Ectodermal cell (in vitro differentiated cells): ENCODE results near the gene STX16.

ENCODE experiments used
- H3K27ac ChIP-seq: 2 replicates; pipeline ENCODE4 v1.7.0; 2013; ENCODE audit warnings: mild to moderate bottlenecking, low read depth, low read length; ENCODE audit not compliant: insufficient read depth, poor library complexity, severe bottlenecking
- H3K27me3 ChIP-seq: 2 replicates; pipeline ENCODE4 v1.7.0; 2013; ENCODE audit warnings: mild to moderate bottlenecking, low read length; ENCODE audit not compliant: insufficient read depth, control insufficient read depth, poor library complexity, severe bottlenecking
- H3K36me3 ChIP-seq: one replicate; pipeline ENCODE4 v1.7.0; 2013; ENCODE audit warnings: low read length; ENCODE audit not compliant: control insufficient read depth, insufficient read depth
- H3K4me1 ChIP-seq: one replicate; pipeline ENCODE4 v1.7.0; 2013; ENCODE audit warnings: low read length; ENCODE audit not compliant: control insufficient read depth, insufficient read depth
- H3K4me3 ChIP-seq: 2 replicates; pipeline ENCODE4 v1.7.0; 2013; ENCODE audit warnings: low read depth, low read length, control low read depth; ENCODE audit not compliant: insufficient read depth
- H3K9me3 ChIP-seq: 2 replicates; pipeline ENCODE4 v1.7.0; 2013; ENCODE audit warnings: mild to moderate bottlenecking, low read length, moderate library complexity; ENCODE audit not compliant: control insufficient read depth
- WGBS, 2 experiments: methylation state at CpG; one replicate each; pipeline ENCODE4 v1.1.7; 2013; ENCODE audit warnings: missing lambda C conversion rate in 2 of 2; 5-methylcytosine and 5-hydroxymethylcytosine counted together

Gene STX16

DNA sequence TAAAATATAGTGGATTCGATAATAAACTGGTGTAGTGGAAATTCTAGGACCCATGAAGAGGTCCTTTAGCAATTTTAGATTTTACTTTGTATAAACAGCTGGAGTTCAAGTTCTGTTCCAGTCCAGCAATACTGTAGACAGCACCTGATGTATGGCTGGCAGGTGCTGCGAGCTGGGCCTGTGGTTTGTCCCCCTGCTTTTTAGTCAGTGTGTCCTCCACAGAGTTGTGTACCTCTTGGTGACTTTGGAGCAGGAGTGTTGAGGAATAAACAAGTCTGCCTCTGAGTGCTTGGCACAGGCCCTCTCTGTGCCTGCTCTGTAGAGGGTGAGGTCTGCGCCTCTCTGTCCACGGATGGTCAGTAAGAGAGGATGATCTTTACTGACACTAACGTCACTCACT is 13.8 kb downstream of the STX16 start:
- Histone ChIP-seq H3K4me1 (peaks cover 5% of the 10 kb centered on the region), H3K4me3 (no peak overlapping the region), H3K27me3 (no peaks in the 10 kb centered on the region), H3K9me3 (no peaks in the 10 kb centered on the region), H3K36me3 (no peaks in the 10 kb centered on the region), H3K27ac (no peak overlapping the region)
- 90 to 94% methylated on average over 5 of the region's 5 CpGs for WGBS, 2 experiments

DNA sequence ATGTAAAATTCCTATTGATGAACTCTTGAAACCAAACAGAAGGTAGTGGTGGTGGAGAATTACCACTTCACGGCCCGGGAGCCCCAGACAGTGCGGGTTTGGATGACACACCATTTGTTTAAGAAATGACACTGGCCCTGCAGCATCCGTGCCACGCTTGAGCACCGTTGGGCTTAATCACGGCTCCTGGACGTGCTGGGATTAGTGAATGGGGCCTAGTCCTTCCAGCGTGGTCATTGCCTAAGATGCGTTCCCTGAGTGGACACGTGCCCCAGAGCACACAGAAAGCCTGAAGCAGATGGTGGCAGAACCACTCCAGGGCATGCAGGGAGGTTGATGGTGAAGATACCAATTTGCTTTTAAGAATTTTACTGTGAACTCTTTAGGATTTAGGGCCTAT is 14.5 kb downstream of the STX16 start:
- peaks cover 3% of the 10 kb centered on the region for H3K36me3 ChIP-seq
- H3K27me3 ChIP-seq, result no peaks in the 10 kb centered on the region
- peaks cover 9% of the 10 kb centered on the region for H3K4me1 ChIP-seq
- 87% methylated on average over 11 of the region's 11 CpGs for WGBS, 2 experiments
- H3K27ac ChIP-seq, result no peak overlapping the region
- H3K9me3 ChIP-seq, result no peaks in the 10 kb centered on the region
- H3K4me3 ChIP-seq, result no peak overlapping the region

DNA sequence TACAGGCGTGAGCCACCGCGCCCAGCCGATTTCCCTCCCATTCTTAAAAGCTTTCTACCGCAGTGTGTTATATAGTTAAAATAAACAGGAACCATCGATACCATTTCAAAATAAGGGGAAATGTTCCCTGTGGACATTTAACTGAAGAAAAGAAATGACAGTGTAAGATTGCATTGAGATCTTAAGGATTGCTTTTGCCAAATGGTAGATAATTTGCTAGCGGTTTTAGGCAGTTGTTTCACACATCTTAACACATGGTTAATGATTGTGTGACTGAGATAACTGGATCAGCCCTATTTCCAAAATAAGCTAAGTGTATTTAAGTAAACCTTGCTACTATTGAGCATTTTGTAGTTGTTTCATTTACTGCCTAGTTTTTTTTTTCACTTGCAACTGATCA is 15.6 kb downstream of the STX16 start:
- 94 to 97% methylated on average over 7 of the region's 7 CpGs for WGBS, 2 experiments
- peaks cover 6% of the 10 kb centered on the region for H3K36me3 ChIP-seq
- no peak overlapping the region for H3K27ac ChIP-seq
- no peaks in the 10 kb centered on the region for H3K27me3 ChIP-seq
- H3K4me3 ChIP-seq, result no peak overlapping the region
- H3K4me1 ChIP-seq, result peaks cover 9% of the 10 kb centered on the region
- no peaks in the 10 kb centered on the region for H3K9me3 ChIP-seq

DNA sequence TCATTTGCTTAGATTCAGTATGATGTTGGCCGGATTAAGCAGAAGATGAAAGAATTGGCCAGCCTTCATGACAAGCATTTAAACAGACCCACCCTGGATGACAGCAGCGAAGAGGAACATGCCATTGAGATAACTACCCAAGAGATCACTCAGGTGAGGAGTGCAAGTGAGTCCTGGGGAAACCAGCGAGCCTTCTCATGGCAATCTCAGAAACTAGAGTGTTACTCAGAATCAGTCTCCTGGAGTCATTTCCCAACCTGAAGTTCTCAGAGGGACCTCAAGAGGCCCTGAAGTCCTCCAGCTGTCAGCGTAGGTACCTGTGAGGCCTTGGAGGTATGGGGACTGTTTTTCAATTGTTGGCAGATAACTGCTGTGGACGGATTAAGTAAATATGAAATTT is 16.9 kb downstream of the STX16 start:
- H3K36me3 ChIP-seq, result peaks cover 6% of the 10 kb centered on the region
- no peaks in the 10 kb centered on the region for H3K27me3 ChIP-seq
- 87 to 88% methylated on average over 5 of the region's 5 CpGs for WGBS, 2 experiments
- H3K4me3 ChIP-seq, result no peak overlapping the region
- no peaks in the 10 kb centered on the region for H3K9me3 ChIP-seq
- H3K27ac ChIP-seq, result no peak overlapping the region
- peaks cover 9% of the 10 kb centered on the region for H3K4me1 ChIP-seq

DNA sequence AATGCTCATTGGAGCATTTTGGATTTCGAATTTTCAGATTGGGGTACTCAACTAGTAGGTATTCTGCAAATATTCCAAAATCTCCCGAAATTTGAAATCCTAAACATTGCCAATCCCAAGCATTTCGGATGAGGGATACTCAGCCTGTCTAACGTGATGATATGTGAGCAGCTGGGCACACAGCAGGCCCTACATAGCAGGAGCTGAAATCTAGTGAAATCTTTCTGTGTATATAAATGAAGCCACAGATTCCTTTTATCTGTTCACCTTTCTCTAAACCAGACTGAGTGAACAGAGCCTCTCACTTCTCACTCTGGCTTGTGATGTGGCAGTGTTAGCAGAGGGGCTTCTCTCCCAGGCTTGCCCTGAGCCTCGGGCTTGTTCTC is 17.8 kb downstream of the STX16 start:
- Histone ChIP-seq H3K36me3 (peaks cover 6% of the 10 kb centered on the region), H3K9me3 (no peaks in the 10 kb centered on the region), H3K27me3 (no peaks in the 10 kb centered on the region), H3K4me3 (no peak overlapping the region), H3K27ac (no peak overlapping the region), H3K4me1 (peaks cover 9% of the 10 kb centered on the region)
- WGBS, 2 experiments, result 62 to 65% methylated on average over 5 of the region's 5 CpGs

DNA sequence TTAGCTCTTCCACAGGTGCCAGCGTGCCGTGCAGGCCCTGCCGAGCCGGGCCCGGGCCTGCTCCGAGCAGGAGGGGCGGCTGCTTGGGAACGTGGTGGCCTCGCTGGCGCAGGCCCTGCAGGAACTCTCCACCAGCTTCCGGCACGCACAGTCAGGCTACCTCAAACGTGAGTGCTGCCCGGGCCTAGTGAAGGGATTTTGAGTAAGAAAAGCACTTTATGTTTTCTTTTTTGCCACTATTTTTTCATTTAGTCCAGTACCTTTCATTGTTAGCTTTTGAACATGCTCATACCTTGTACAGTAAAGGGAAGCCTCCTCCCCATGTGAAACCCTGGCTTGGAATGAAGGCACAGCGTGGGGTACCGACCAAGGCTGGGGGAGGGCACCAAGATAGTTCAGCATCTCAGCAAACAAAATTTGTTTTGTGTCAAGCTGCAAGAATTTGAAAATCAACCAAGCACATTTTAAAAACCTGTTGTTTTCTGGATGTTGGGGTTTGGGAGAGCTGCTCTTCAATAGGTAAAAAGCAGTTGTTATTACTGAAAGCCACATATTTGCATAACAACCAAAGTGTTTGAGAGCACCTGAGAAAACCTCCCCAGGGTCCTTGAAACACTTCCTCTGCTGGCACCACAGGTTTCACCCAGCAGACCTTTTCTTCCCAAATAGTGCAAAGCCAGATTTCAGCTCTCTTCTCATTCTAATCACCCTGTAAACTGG is 18.4 kb downstream of the STX16 start:
- no peaks in the 10 kb centered on the region for H3K27me3 ChIP-seq
- no peak overlapping the region for H3K4me3 ChIP-seq
- peaks cover 8% of the 10 kb centered on the region for H3K36me3 ChIP-seq
- H3K9me3 ChIP-seq, result no peaks in the 10 kb centered on the region
- 7 to 11% methylated on average over 14 to 16 of the region's 16 CpGs for WGBS, 2 experiments
- peaks cover 9% of the 10 kb centered on the region for H3K4me1 ChIP-seq
- H3K27ac ChIP-seq, result no peak overlapping the region

DNA sequence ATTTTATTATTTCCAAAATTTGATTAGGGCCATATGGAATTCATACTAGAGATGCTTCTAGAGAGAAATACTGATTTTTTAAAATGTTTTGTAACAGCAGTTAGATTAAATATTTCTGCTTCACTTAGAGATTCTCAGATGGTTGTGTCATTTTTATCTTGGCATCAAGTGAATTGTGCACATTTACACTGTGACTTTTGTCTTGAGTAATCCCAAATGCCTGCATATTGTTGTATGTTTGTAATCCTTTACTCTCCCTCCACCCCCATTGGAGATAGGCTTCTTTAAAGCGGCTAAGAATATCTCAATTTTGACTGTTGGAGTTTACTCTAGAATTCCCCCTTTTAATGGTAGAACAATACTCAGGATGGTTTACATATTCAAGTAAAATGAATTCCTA is 19.0 kb downstream of the STX16 start:
- 33% methylated on average over 1 of the region's 1 CpG; no CpG with 5 or more reads in 1 of the 2 experiments for WGBS, 2 experiments

DNA sequence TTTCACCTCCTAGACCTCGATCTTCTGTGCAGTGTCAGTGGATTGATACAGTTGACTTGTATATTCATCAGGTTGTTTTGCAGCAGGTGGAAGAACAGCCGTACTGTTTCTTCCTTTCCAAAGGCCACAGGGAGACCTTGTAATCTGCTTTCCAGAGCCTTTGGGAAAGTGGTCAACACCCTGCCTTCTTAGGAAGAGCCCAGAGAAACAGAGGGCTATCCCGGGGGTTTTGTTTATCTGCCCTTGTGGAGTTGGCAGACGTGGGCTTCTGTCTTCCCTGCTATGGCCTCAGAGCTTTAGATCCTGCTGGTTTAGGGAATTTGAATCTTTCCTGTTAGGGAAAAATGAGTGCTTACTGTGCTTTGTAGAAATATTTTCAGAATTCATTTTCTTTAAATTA is 19.6 kb downstream of the STX16 start:
- Histone ChIP-seq H3K27me3 (no peaks in the 10 kb centered on the region), H3K9me3 (no peaks in the 10 kb centered on the region), H3K36me3 (peaks cover 16% of the 10 kb centered on the region), H3K4me1 (peaks cover 9% of the 10 kb centered on the region), H3K4me3 (no peak overlapping the region), H3K27ac (no peak overlapping the region)
- 32 to 47% methylated on average over 4 of the region's 4 CpGs for WGBS, 2 experiments

More for the DNA sequence above, 19.0 kb downstream of the STX16 start:
- H3K4me3 ChIP-seq, result no peak overlapping the region
- H3K36me3 ChIP-seq, result peaks cover 11% of the 10 kb centered on the region
- peaks cover 9% of the 10 kb centered on the region for H3K4me1 ChIP-seq
- H3K9me3 ChIP-seq, result no peaks in the 10 kb centered on the region
- H3K27ac ChIP-seq, result no peak overlapping the region
- H3K27me3 ChIP-seq, result no peaks in the 10 kb centered on the region

DNA sequence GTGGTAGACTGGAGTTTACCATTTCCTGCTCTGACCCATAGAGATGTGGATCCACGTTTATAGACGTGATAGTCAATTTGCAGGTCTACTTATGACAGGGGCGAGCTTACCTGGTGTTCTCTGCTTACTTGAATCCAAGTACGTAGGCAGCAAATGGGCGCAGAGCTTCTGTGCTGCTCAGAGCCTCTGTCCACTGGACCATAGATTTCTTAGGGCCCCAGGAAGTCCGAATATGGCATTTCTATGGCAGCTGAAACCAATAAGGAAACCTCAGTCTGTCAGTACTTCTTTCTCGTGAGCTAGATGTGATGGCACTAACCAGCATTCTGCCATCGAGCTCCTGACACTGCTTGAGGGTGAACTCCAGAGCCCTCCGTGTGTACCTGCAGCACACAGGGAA is 22.0 kb downstream of the STX16 start:
- Histone ChIP-seq H3K4me1 (peaks cover 9% of the 10 kb centered on the region), H3K36me3 (peaks cover 22% of the 10 kb centered on the region), H3K4me3 (no peak overlapping the region), H3K9me3 (no peaks in the 10 kb centered on the region), H3K27ac (no peak overlapping the region), H3K27me3 (no peaks in the 10 kb centered on the region)
- 95% methylated on average over 9 of the region's 9 CpGs for WGBS, 2 experiments

DNA sequence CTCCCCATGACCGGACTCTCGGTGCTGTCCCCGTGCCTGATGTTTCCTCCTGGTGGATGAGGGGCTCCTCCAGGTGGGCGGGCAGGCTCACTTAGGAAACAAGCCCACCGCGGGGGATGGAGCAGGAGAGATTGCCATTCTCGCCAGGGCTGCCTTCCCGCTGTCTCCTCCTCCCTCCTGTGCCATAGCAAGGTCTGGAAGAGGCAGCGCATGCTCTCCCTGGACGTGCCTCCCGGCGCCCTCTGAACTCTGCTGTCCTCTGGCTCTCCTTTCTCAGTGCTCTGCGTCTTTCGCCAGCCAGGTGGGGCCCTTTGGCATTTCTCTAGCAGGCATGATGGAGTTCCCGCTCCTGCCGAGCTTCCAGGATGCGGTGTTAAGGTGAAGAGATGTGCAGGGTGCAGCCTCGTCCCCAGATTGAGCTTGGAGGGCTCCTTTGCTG is 24.1 kb downstream of the STX16 start:
- peaks cover 22% of the 10 kb centered on the region for H3K36me3 ChIP-seq
- WGBS, 2 experiments, result 92% methylated on average over 18 of the region's 18 CpGs
- no peaks in the 10 kb centered on the region for H3K9me3 ChIP-seq
- H3K4me1 ChIP-seq, result peaks cover 2% of the 10 kb centered on the region
- no peak overlapping the region for H3K4me3 ChIP-seq
- H3K27ac ChIP-seq, result no peak overlapping the region
- H3K27me3 ChIP-seq, result no peaks in the 10 kb centered on the region
